ENCODE data around the gene STK4. TPM values are rescaled to one million over a fixed set of nuclear protein-coding genes. Genes with fewer than 3 reads are reported as not detected.

The STK4 gene
- total RNA-seq, 1 donor from 2014 or later, result 12.7 TPM

DNA sequence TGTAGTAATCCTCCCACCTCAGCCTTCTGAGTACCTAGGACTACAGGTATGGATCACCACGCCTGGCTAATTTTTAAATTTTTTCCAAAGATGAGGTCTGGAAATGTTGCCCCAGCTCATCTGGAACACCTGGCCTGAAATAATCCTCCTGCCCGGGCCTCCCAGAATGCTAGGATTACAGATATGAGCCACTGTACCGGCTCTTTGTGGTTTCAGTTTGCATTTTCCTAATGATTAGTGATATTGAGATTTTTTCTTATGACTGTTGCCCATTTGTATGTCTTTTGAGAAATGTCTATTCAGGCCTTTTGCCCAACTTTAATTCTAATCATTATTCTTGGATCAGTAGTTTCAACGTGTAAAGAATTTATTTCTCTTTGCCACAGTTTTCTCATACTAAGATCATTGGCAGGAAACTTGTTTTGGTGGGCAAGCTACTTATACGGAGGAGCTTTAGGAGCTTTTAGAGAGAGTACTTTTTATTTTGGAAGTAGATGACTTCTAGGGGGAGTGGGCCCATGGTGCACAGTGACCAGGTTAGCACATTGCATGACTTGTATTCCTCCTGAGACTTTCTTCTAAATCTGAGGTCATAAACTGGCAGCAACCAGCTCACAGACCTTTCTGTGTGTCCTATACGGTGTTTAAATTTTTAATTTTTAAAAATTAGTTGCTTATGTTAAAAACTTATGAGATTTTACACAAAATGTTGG lies 62.3 kb downstream of the STK4 start:
- no peak for DNase-seq (ENCODE audit: low read depth in 2 of 2)

DNA sequence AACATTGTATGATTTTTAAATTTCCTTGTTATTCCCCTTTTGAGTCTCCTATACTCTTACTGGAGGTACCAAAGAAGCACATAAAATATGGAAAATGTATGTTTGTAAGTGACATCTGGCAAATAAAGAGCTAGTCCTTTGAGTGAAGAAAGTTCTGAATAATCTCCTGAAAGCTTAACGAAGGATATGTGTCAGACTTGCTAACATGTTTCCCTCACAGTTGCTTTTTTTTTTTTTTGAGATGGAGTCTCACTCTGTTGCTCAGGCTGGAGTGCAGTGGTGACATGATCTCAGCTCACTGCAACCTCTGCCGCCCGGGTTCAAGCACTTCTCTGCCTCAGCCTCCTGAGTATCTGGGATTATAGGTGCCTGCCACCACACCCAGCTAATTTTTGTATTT lies 63.6 kb downstream of the STK4 start:
- no peak for DNase-seq (ENCODE audit: low read depth in 2 of 2)

DNA sequence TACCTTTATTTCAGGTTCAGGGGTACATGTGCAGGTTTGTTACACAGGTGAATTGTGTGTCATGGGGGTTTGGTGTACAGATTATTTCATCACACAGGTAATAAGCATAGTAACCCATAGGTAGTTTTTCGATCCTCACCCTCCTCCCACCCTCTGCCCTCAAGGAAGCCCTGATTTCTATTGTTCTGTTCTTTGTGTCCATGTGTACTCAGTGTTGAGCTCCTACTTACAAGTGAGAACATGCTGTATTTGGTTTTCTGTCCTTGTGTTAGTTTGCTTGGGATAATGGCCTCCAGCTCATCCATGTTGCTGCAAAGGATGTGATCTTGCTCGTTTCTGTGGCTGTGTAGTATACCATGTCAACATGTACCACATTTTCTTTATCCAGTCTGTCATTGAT lies 66.0 kb downstream of the STK4 start:
- no peak for DNase-seq (ENCODE audit: low read depth in 2 of 2)

DNA sequence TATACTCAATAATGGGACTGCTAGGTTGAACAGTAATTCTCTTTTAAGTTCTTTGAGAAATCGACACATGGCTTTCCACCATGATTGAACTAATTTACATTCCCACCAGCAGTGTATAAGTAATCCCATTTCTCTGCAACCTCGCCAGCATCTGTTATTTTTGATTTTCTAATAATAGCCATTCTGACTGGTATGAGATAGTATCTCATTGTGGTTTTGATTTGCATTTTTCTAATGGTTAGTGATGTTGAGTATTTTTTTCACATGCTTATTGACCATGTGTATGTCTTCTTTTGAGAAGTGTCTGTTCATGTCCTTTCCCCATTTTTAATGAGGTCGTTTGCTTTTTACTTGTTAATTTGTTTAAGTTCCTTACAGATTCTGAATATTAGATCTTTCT lies 66.5 kb downstream of the STK4 start:
- no peak for DNase-seq (ENCODE audit: low read depth in 2 of 2)

DNA sequence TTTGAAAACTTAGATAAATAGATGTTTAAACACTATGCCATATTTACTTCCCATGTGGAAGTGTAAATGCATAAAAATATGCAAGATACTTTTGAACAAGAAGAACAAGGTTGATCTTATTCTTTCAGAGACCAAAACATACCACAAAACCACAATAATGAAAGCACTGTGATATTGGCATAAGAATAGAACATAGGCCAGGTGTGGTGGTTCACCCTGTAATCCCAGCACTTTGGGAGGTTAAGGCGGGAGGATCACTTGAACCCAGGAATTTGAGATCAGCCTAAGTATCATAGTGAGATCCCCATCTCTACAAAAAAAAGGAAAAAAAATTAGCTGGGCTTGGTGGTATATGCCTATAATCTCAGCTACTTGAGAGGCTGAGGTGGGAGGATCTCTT lies 68.1 kb downstream of the STK4 start:
- DNase-seq (ENCODE audit: low read depth in 2 of 2), result no peak

DNA sequence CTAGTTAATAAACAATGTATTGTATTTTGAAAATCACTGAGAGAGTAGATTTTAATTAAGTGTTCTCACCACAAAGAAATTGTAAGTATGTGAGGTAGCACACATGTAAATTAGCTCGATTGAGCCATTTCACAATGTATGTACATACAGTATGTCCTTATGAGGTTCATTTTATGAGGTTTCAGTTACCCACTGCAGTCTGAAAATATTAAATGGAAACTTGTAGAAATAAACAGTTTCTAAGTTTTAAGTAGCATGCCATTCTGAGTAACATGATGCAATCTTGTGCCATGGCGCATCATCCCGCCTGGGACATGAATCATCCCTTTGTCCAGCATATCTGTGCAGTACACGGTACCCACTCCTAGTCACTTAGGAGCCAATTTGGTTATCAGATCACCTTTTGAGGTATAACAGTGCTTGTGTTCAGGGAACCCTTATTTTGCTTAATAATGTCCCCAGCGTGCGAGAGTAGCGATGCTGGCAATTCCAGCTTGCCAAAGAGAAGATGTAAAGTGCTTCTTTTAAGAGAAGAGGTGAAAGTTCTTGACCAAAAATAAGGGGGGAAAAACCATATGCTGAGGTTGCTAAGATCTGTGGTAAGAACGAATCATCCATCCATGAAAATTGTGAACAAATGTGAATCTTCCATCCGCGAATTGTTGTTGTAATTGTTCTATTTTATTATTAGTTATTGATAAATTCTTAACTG lies 69.9 kb downstream of the STK4 start:
- peak; percentile 23 to 67 for DNase-seq (ENCODE audit: low read depth in 2 of 2)

DNA sequence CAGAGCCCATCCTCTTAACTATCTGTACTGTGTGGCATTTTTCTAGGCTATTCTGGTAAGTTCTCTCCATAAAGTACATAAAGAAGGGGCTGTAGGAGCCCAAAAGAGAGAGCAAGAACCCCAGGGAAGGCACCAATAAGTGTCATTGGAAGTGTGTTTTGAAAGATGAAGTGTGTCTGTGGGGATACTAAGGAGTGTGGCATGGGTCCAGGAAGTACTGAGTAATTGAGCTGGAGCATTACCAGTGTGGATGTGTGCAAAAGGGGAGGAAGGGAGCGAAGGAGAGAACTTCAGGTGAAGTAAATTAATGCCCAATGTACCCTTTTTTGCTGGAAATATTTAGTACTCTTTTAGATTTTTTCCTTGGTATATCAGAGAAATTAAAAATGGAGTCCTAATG lies 70.7 kb downstream of the STK4 start:
- DNase-seq (ENCODE audit: low read depth in 2 of 2), result peak; percentile 30 to 67

DNA sequence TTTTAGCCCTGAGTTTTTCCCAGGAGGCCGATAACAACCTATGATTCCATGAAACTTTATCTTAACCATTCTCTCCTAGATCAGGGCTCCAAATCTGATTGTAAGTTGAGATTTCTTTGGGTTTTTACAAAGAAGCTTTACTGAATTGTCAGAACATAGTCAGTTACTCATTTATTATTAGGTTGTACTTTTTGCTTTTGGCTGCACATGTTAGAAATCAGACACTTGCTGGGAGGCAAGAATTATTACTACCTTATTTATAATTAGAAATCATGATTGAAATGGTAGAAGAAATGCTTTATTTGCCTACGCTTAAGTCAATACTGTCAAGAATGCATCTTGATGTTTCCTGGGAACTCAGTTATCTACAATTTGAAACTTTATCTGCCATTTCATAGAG lies 71.3 kb downstream of the STK4 start:
- DNase-seq (ENCODE audit: low read depth in 2 of 2), result no peak

DNA sequence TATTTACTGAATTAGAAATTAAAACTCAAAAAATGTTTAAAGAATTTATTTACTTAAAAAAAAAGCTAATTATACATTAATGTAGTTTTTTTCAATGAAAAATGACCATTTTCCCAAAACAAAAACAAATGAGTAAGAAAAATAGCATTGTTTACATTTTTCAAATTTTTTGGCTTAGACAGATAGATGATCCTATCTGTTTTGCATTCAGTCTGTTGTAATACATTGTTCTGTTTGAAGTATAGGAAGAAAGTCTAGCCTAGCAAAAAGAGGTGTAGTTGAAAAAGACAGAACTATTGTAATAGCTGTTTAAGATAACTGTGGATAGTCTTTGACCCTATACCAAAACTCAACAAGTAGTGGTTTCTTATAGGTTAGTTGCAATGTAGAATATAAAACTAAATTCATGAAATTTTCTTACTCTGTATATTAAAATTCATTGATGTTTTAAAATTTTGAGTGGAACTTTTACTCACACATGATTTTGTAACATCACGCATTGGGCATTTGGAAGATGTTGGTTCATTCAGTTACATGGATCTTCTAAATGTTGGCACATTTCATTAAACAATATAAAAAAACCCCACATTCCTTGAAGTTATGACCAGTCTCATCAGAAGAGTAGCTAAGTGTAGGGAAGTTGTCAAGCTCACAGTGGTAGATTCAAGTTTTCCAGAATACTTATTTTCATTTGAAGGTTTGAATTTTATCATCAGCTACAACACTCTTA lies 72.6 kb downstream of the STK4 start:
- DNase-seq (ENCODE audit: low read depth in 2 of 2), result peak in 1 of 2 donors; percentile 21

DNA sequence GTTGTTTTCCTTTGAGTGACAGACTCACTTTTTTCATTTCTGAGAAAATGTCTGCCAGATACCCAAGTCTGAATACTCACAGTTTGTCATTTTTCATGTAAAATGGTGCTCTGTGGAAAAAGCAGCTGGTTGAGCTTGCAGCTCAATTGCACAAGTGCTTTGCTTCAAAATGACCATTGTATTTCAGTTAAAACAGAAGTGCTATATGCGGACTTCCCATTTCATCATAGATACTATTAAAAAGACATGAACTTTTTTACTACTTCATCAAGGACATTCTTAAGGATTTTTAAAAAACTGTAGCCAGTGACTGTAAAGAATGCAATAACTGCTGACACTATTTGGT lies 73.1 kb downstream of the STK4 start:
- DNase-seq (ENCODE audit: low read depth in 2 of 2), result no peak

DNA sequence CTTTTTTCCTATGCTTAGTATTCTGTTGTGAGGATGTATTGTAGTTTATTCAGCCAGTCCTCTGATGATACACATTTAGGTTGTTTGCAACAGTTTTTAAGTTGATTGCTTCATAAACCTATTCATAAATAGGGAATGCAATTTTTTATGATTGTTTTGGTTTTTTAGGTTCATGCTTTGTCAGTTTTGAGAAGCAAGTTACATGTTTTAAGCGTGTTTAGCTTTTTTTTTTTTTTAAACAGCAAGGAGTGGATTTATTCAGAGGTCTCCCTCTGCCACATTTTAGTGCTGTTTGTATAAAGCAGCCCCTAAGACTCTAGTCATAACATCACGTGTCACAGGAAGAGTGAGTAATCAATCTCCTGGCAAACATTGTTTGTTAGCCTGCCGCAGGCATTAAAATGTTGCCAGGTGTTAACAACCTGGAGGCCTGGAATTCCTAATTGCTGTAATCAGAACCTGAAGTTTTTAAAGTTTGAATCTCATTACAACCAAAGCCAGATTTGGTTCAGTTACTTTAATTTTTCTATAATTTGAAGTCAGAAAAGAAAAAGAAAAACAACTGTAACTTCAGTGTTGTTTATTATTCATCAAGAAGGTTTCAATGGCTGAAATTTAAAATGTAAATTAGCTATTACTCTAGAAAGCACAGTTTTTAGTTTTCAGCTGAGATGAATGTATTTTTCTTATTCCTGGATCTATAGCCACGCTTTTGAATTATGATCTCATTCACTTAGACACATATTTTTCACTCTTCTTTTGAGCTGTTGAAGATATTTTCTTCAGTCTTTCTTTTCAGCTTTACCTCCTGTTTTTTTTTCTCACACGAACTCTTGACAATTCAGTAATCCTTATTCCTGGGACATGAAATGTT lies 75.4 kb downstream of the STK4 start:
- DNase-seq (ENCODE audit: low read depth in 2 of 2), result peak; percentile 82 to 85

DNA sequence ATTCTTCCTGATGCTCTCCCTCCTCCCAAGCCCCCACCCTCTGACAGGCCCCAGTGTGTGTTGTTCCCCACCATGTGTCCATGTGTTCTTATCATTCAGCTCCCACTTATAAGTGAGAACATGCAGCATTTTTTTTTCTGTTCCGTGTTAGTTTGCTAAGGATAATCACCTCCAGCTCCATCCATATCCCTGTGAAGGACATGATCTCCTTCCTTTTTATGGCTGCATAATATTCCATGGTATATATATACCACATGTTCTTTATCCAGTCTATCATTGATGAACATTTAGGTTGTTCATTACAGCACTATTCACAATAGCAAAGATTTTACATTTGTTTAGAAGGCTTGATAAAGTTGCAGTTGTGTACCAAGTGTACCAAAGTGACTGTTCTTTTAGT lies 76.7 kb downstream of the STK4 start:
- no peak for DNase-seq (ENCODE audit: low read depth in 2 of 2)

DNA sequence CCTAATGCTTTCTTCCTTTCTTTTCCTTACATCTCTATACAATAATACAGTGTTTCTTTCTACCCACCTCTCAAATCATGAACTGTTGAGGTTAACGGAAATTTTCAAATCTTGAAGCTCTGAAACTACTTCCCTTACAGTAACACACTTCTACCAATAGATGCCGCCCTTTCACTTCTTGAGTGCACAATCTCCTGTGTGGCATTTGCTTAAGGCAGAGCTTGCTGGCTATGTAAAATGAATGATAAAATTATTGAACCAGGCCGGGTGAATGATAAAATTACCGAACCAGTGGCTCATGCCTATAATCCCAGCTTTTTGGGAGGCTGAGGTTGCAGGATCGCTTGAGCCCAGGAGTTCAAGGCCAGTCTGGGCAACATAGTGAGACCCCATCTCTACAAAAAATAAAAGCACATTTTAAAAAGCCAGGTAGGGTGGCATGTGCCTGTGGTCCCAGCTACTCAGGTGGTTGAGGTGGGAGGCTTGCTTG lies 77.8 kb downstream of the STK4 start:
- peak; percentile 76 to 85 for DNase-seq (ENCODE audit: low read depth in 2 of 2)

DNA sequence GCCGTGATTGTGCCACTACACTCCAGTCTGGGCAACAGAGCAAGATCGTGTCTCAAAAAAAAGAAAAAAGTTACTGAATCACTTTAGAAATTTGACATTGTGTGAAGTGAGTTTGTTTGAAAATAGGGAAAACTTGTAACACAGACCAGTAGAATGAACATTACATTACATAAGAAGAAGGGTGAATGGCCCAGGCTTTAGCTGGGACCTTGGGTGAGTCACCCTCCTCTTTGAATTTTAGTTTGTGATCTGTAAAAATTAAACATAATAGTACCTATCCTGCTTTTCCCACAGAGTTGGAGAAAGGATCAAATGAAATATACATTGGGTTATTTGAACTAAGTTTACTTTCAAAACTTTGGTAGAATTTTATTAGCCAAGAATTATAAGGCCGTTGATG lies 78.3 kb downstream of the STK4 start:
- no peak for DNase-seq (ENCODE audit: low read depth in 2 of 2)

DNA sequence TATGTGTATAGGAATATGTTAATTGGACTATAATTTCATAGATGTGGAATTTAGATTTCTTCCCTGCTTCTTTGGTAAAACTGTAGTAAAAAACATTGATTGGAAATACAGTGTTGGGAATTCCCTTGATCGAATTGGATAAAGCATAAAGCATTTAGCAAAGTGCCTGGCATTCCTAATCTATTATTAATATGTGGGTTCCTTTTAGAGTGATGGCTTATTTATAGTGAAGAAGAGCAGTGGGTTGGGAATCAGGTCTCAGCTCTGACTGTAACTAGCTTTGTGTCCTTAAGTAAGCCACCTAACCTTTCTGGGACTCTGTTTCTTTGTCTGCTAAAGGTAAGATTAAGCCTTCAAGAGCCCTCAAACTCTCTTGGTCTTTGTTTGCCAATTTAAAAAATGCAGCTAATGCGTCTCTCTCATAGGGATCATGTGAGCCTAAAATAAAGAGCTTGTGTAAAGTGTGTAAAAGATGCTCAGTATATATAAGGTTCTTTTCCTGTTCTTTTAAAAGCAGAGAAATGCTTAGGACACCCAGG lies 81.3 kb downstream of the STK4 start:
- no peak for DNase-seq (ENCODE audit: low read depth in 2 of 2)

DNA sequence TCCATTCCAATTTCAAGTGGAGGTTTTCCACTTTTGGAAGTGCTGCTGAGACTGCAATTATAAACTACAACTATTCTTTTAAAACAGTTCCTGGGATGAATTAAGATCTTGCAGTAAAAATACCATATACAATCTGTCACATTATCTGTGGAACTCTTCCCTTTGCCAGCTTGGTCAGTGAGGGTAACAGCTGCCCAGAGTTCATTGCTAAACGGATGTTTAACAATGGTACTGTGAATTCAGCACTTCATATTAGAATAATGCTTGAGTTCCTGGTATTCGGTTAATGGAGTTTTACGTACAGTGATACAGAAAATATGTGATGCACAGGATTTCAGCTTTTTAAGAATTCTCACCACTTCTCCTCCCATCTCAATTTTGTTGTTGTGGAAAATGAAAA lies 83.1 kb downstream of the STK4 start:
- DNase-seq (ENCODE audit: low read depth in 2 of 2), result peak in 1 of 2 donors; percentile 54

DNA sequence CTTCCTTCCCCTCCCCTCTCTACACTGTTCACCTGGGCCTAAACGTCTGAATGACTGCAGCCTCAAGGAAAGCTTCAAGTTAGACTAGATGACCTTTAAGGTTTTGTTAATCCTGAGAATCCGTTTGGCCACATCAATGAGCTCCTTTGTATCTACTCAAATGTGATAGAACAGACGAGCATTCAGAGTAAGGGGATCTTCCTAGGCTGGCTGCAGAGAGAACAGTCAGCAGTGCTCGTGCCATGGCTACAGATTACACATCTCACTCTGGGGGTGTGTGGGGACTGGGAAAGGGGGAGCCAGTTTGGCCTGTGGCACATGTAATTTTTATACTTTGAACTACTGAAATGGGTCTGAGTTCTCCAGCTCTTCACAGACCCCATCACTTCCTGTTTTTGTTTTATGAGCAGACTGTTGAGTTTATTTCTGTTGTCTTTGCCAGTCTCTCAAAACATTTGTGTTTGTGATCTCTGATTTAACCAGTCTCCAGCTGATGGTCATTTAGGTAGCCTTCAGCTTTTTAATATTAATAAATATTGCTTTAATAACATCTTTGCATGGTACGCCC lies 83.7 kb downstream of the STK4 start:
- DNase-seq (ENCODE audit: low read depth in 2 of 2), result no peak

DNA sequence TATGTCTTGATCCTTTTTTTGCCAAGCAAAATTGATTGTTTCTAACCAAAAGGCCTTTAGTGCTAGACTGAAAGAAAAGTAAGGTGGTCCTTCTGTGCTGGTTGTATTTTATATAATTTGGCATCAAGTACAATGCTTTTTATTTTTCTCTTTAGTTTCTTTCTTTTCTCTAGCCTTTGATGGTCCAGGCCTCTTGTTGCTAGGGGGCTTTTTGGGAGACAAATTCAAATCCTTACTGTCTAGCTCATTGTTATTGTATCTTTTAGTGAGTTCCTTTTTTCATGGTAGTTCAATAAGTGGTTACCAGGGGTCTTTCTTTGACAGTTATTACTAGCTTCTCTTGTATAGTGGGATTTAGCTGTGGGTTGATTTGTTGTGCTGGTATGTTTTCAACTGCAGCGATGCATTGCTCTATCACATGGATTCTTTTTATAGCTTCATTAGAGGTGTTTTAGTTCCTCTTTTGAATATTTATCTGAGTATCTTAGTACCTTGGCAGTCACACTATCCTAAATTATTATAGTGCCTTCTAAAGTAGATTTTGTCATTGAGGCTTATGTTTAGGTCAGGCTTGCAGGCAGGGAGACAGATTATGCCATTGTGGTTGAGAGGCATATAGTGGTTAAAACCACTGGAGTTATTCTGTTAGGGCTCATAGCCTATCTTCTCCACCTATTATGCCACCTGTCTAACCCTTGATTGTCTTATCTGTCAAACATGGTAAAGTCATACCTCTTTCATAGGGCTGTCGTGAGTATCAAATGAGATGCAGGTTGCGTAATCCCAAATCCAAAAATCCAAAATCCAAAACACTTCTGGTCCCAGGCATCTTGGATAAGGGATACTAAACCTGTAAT lies 85.1 kb downstream of the STK4 start:
- DNase-seq (ENCODE audit: low read depth in 2 of 2), result no peak

DNA sequence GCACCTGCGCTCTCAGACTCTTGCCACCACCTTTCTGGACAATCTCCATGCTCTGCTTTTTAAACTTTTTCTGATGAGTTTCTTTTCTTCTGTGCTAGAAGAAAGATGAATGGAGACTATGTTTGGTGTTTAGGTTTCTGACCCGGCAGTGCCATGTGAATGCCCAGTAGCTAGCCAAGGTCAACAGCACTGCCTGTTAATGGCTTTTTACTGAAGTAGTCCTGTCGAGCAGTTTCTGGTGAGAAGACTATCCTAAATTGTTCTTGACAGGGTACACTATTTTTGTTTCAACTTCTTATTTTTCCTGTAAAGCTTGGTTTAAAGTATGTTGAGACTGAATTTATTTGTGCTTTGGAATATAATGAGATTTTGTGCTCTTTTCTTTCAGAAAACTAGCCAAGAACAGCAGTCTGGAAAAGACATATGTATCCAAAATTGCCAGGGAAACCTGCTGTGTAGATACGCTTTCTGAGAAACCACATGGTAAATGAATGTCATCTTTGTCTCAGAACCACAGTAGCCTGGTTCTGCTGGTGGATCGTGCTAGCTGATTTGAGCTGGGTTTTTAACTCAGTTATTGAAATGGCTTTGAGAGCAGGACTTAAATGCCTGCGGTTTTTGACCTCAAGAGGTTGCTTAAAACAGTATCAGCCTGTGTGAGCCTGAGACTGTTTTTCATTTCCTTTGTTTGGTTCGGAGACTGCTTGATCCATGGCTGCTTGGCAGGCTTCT lies 86.6 kb downstream of the STK4 start:
- peak; percentile 7 to 11 for DNase-seq (ENCODE audit: low read depth in 2 of 2)
